ENCODE measurements around the gene EPHA6.

DNA sequence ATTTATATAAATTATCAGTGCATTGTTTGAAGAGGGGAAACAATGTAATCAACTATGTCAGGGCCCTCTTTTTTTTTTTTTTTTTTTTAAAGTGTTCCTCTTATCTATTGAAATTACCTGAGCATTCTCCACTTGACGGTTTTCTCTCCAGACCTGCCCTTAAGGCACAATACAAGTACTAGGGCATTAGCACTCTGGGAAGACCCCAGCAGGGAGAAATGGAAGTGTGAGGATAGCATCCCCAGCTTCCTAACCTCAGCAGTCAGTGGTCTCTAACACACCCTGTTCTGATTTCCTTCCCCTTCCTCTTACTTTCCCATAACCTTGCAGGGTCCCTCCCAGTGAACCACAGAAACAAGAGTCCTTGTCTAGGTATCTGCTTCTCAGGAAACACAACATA, 491.8 kb downstream of the EPHA6 start:
- no peak for TF ChIP-seq CTCF (IDR thresholded peaks at IDR 0.05 in 4 of 5, conservative IDR thresholded peaks at IDR 0.05 in 1 of 5)
- no peak for TF ChIP-seq POLR2A (IDR thresholded peaks at IDR 0.05)

All from gastrocnemius medialis (tissue), 4 donors.